ENCODE data around the gene TIMM10. TPM values are rescaled to one million over a fixed set of nuclear protein-coding genes. Genes with fewer than 3 reads are reported as not detected.

Gene TIMM10
- total RNA-seq, 2 experiments from 2014 or later = 137 to 140 TPM

- CTCF ChIA-PET = interaction anchor here (0.7 to 9.4 kb wide), 8 partner anchors 15 to 139 kb away, joined by 3 to 80 read pairs (median 6); partner anchors contain the start of gene TIMM10
- POLR2A ChIA-PET = interaction anchor here (0.5 to 2.5 kb wide), 4 partner anchors 16 to 89 kb away, joined by 3 to 12 read pairs (median 7); partner anchors contain the start of gene TIMM10
Observed at GRCh38 chr11:57513911-57514537, 16.5 kb downstream of the TIMM10 start.

DNA sequence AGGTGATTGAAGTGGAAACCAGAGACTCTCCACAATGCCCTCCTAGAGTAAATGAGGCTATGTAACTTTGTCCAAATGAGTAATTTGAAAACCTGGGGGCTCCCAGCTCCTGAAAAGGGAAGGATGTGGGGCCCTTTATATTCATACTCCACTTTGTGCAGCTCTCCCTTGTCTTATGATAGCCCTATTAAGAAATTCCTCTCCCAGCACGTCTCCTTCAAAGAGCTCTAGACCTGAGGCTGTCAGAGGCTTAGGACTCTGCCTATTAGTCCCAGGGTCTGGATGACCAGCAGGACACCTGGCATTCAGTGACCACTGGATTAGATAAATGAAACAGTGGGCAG lies 17.1 kb downstream of the TIMM10 start:
- CTCF ChIA-PET = interaction anchor here (1.1 to 9.4 kb wide), 4 partner anchors 13 to 55 kb away, joined by 6 to 80 read pairs (median 8); no protein-coding TSS in a partner anchor
- POLR2A ChIA-PET = interaction anchor here (2.0 kb wide), 1 partner anchor 20 kb away, joined by 9 read pairs; no protein-coding TSS in a partner anchor

GRCh38 chr11:57512646-57513451 lies 17.7 kb downstream of the TIMM10 start:
- POLR2A ChIA-PET = no interaction called here
- CTCF ChIA-PET = interaction anchor here (1.1 to 9.4 kb wide), 3 partner anchors 14 to 55 kb away, joined by 6 to 80 read pairs (median 7); no protein-coding TSS in a partner anchor

- ChIA-PET CTCF (interaction anchor here (1.4 kb wide), 1 partner anchor 18 kb away, joined by 5 read pairs; no protein-coding TSS in a partner anchor), POLR2A (no interaction called here)
Observed at GRCh38 chr11:57511741-57512430, 18.7 kb downstream of the TIMM10 start.

- CTCF ChIA-PET = interaction anchor here (4.5 kb wide), 1 partner anchor 15 kb away, joined by 18 read pairs; no protein-coding TSS in a partner anchor
- POLR2A ChIA-PET = no interaction called here
Observed at GRCh38 chr11:57508341-57509170, 22.0 kb downstream of the TIMM10 start.

- POLR2A ChIA-PET = no interaction called here
- CTCF ChIA-PET = interaction anchor here (0.6 to 4.5 kb wide), 5 partner anchors 13 to 148 kb away, joined by 3 to 18 read pairs (median 4); no protein-coding TSS in a partner anchor
Observed at GRCh38 chr11:57506522-57506921, 24.0 kb downstream of the TIMM10 start.

- ChIA-PET CTCF (interaction anchor here (0.9 to 4.5 kb wide), 4 partner anchors 11 to 47 kb away, joined by 3 to 18 read pairs (median 4); no protein-coding TSS in a partner anchor), POLR2A (no interaction called here)
Observed at GRCh38 chr11:57504511-57504910, 26.0 kb downstream of the TIMM10 start.

DNA sequence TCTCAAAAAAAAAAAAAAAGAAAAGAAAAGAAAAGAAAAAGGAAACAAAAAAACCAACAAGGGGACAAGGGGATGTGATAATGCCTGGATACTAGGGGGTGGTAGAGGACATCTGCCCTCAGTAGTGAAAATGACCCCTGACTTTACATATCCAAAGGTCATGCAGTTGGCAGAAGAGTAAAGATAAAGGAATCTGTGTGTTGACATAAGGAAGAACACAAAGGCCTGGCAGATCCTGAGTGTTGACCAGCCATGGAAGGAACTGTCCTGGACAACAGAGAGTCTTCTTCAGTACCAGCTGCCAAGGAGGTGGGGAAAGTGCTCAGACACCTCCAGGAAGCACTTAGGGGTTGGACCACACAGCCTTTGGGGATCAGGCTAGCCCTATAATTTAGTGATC lies 27.7 kb downstream of the TIMM10 start:
- POLR2A ChIA-PET = no interaction called here

DNA sequence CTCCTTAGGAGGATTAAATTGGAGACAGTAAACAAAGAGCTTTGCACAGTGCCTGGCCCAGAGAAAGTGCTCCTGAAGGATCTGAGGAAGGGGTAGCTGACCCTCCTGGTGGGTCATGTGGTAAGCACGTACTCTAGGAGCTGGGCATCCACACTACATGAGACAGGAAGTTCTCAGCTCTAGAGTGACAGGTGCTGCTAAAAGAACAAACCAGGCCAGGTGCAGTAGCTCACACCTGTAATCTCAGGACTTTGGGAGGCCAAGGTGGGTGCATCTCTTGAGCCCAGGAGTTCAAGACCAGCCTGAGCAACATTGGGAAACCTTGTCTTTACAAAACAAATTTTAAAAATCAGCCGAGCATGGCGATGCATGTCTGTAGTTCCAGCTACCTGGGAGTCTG lies 28.2 kb downstream of the TIMM10 start:
- ChIA-PET CTCF (interaction anchor here (2.0 to 2.2 kb wide), 2 partner anchors 9 to 25 kb away, joined by 8 to 9 read pairs; no protein-coding TSS in a partner anchor), POLR2A (no interaction called here)

More for the DNA sequence above, 27.7 kb downstream of the TIMM10 start:
- CTCF ChIA-PET = interaction anchor here (2.0 to 2.2 kb wide), 2 partner anchors 10 to 24 kb away, joined by 8 to 9 read pairs; no protein-coding TSS in a partner anchor

DNA sequence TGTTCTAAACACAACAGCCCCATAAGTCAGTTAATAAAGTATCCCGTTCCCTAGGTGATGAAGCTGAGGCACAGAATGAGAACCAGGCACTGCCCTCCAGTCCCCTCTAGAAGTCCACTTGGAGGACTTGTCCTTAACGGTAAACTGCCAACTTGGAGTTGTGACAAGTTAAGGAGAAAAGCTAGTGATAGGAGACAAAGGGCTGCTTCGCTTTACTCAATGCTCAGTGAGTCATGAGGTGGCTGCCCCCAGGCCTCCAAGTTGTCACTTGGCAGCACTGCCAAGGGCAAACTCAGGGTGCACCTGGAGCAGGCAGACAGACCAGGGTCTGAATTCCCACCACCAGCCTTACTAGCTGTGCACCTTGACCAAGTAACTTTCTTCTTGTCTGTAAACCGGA lies 28.6 kb downstream of the TIMM10 start:
- ChIA-PET CTCF (interaction anchor here (1.8 to 2.2 kb wide), 3 partner anchors 9 to 25 kb away, joined by 6 to 9 read pairs (median 8); no protein-coding TSS in a partner anchor), POLR2A (no interaction called here)

GRCh38 chr11:57500926-57501325 lies 29.6 kb downstream of the TIMM10 start:
- CTCF ChIA-PET = interaction anchor here (1.7 to 1.8 kb wide), 2 partner anchors 9 to 26 kb away, joined by 4 to 6 read pairs; no protein-coding TSS in a partner anchor
- POLR2A ChIA-PET = no interaction called here

DNA sequence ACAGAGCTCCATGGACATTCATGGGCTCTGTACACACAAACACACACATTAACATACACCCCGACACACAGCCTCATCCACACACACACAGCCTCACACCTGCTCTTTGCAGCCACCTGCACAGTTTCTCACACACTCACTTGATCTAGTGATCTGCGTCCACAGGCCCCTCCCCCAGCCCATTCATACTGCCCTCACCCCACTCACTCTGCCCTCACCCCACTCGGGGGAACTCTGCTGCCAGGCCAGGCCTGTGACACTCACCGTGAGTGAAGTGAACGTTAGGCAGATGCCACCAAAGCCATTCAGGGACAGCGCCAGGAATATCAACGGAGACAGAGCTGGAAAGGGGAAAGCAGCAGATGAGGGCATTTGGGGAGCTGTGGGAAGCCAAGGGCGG lies 30.0 kb downstream of the TIMM10 start:
- CTCF ChIA-PET = interaction anchor here (1.7 to 1.8 kb wide), 2 partner anchors 9 to 26 kb away, joined by 4 to 6 read pairs; no protein-coding TSS in a partner anchor

GRCh38 chr11:57499983-57500461 lies 30.5 kb downstream of the TIMM10 start:
- ChIA-PET CTCF (interaction anchor here (1.7 to 1.8 kb wide), 2 partner anchors 8 to 27 kb away, joined by 4 to 6 read pairs; no protein-coding TSS in a partner anchor), POLR2A (no interaction called here)

More for the DNA sequence above, 30.0 kb downstream of the TIMM10 start:
- POLR2A ChIA-PET = no interaction called here

- POLR2A ChIA-PET = no interaction called here
- CTCF ChIA-PET = no interaction called here
Observed at GRCh38 chr11:57499413-57499982, 31.1 kb downstream of the TIMM10 start.

DNA sequence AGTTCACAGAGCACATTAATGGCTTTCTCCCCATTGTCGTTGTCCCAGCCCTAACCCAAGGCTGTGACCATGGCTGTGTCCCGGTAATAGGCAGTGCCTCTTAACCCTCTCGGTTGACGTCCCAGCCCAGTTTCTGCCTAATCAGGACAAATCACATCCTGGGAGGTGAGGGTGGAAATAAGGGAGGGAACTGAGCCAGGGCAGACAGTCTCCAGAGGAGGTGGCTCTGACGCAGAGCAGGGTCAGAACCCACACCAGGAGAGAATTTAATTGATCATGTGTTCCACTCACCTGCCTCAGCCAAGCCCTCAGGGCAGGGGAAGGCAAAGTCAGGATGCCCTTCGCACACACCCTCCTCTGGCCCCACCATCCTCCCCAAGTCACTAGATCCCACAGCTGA lies 32.0 kb downstream of the TIMM10 start:
- ChIA-PET CTCF (no interaction called here), POLR2A (no interaction called here)

GRCh38 chr11:57497303-57498247 lies 33.0 kb downstream of the TIMM10 start:
- POLR2A ChIA-PET = interaction anchor here (1.1 kb wide), 1 partner anchor 18 kb away, joined by 3 read pairs; the partner anchor contains the start of gene SLC43A1
- CTCF ChIA-PET = interaction anchor here (1.2 to 7.0 kb wide), 3 partner anchors 20 to 40 kb away, joined by 4 to 80 read pairs (median 4); partner anchors contain the start of genes SLC43A1 and TIMM10

Measured in activated CD8-positive, alpha-beta memory T cell treated with anti-CD3 and anti-CD28 coated beads for 36 hours (primary cell).